ENCODE measurements around the gene CDCA7.

- no peak for TF ChIP-seq CTCF (IDR thresholded peaks at IDR 0.05)
- no peak for TF ChIP-seq POLR2A (IDR thresholded peaks at IDR 0.05)
Observed at GRCh38 chr2:173370198-173370597, 15.5 kb downstream of the CDCA7 start.
